Thoracic aorta (tissue), 2 donors: Measurements from ENCODE around the gene IL20RB. TPM values are rescaled to one million over a fixed set of nuclear protein-coding genes. Genes with fewer than 3 reads are reported as not detected.

Experiments
- ATAC-seq: fragments of 150-250 bp; one replicate; pipeline ENCODE4 v1.8.0; 2017; ENCODE audit warnings: low read depth; ENCODE audit not compliant: insufficient number of reproducible peaks, low FRiP score
- DNase-seq: peaks from one replicate; pipeline ENCODE4 v3.0.0-alpha.2; 2020; ENCODE audit warnings: low spot score
- H3K27ac ChIP-seq, 2 donors: fragments of 200-600 bp; sonication (generic); 1 replicate in 1 of 2; 2 replicates in 1 of 2; pipeline ENCODE4 v1.5.1; 2016; ENCODE audit warnings: mild to moderate bottlenecking in 2 of 2, moderate library complexity in 2 of 2
- H3K27me3 ChIP-seq: fragments of 200-600 bp; sonication (generic); replicated peaks from 2 replicates; pipeline ENCODE4 v1.6.0; 2016; ENCODE audit warnings: mild to moderate bottlenecking; ENCODE audit not compliant: insufficient read depth
- H3K36me3 ChIP-seq: fragments of 200-600 bp; sonication (generic); one replicate; pipeline ENCODE4 v1.5.1; 2016
- H3K4me1 ChIP-seq, 2 donors: fragments of 200-600 bp; sonication (generic); 1 replicate in 1 of 2; 2 replicates in 1 of 2; pipeline versions ENCODE4 v1.5.1 to v1.6.0; 2016; ENCODE audit warnings: low read depth in 2 of 2, mild to moderate bottlenecking in 1 of 2; ENCODE audit not compliant: control insufficient read depth in 1 of 2
- H3K4me3 ChIP-seq: fragments of 200-600 bp; sonication (generic); 2 replicates; pipeline ENCODE4 v1.5.1; 2016; ENCODE audit warnings: mild to moderate bottlenecking
- H3K9me3 ChIP-seq: fragments of 200-600 bp; sonication (generic); 2 replicates; pipeline ENCODE4 v1.5.1; 2016
- CTCF ChIP-seq: fragments of 200-600 bp; sonication (generic); IDR thresholded peaks from one replicate; pipeline ENCODE4 v1.5.1; 2019; ENCODE audit warnings: antibody characterized with exemption
- total RNA-seq, 2 donors: library from RNA; depleted of rRNA; stranded (reverse); fragments of >200 nt; gene quantifications; one replicate each; pipeline versions ENCODE4 v1.1.0 to v1.2.3, GENCODE V29; 2016

Gene IL20RB
- 1 to 10 TPM in 1 of 2 donors, under 1 TPM in 1; 0.71 to 1.6 TPM for total RNA-seq

- H3K27me3 ChIP-seq = no peaks in the 10 kb centered on the region
- no peaks in the 10 kb centered on the region for H3K4me1 ChIP-seq
- H3K4me3 ChIP-seq = no peak within 1 kb of the TSS
- no peak for TF ChIP-seq CTCF
- H3K36me3 ChIP-seq = no peaks in the 10 kb centered on the region
- no peak for DNase-seq
- no peaks in the 10 kb centered on the region for H3K9me3 ChIP-seq
- H3K27ac ChIP-seq = no peak within 1 kb of the TSS
- no peak for ATAC-seq
Observed at GRCh38 chr3:136957751-136958288, at the start of gene IL20RB. Gene IL20RB (plus strand): TSS chr3:136957983. CDS start chr3:136958114, 131 bp downstream.

GRCh38 chr3:136908297-136908696 lies 49.5 kb upstream of the IL20RB start:
- H3K36me3 ChIP-seq = no peaks in the 10 kb centered on the region
- ATAC-seq = no peak
- peaks cover 17% of the 10 kb centered on the region for H3K9me3 ChIP-seq
- no peaks in the 10 kb centered on the region for H3K27me3 ChIP-seq
- no peak overlapping the region for H3K4me3 ChIP-seq
- peaks cover 0 to 4% of the 10 kb centered on the region in 2 donors for H3K4me1 ChIP-seq
- no peak overlapping the region for H3K27ac ChIP-seq
- DNase-seq = no peak
- no peak for TF ChIP-seq CTCF

- no peak for ATAC-seq
- no peaks in the 10 kb centered on the region for H3K36me3 ChIP-seq
Observed at GRCh38 chr3:136909187-136909586, 48.6 kb upstream of the IL20RB start.

GRCh38 chr3:136910697-136911096 lies 47.1 kb upstream of the IL20RB start:
- no peak for TF ChIP-seq CTCF
- Histone ChIP-seq H3K4me1 (peaks cover 0 to 4% of the 10 kb centered on the region in 2 donors), H3K36me3 (no peaks in the 10 kb centered on the region), H3K4me3 (no peak overlapping the region), H3K27ac (no peak overlapping the region), H3K27me3 (no peaks in the 10 kb centered on the region), H3K9me3 (no peaks in the 10 kb centered on the region)
- no peak for ATAC-seq
- no peak for DNase-seq

More at GRCh38 chr3:136909187-136909586, 48.6 kb upstream of the IL20RB start:
- TF ChIP-seq CTCF = no peak
- Histone ChIP-seq H3K27me3 (no peaks in the 10 kb centered on the region), H3K27ac (no peak overlapping the region), H3K9me3 (peaks cover 10% of the 10 kb centered on the region), H3K4me3 (no peak overlapping the region), H3K4me1 (peaks cover 0 to 4% of the 10 kb centered on the region in 2 donors)
- DNase-seq = no peak

GRCh38 chr3:136913168-136913567 lies 44.6 kb upstream of the IL20RB start:
- Histone ChIP-seq H3K4me1 (peaks cover 0 to 4% of the 10 kb centered on the region in 2 donors), H3K27me3 (no peaks in the 10 kb centered on the region), H3K36me3 (no peaks in the 10 kb centered on the region), H3K27ac (no peak overlapping the region), H3K9me3 (no peaks in the 10 kb centered on the region), H3K4me3 (no peak overlapping the region)
- TF ChIP-seq CTCF = no peak
- no peak for DNase-seq
- ATAC-seq = no peak
